GM18870 (cell line): Measurements from ENCODE around the gene KCNIP4.

Experiments used
- ATAC-seq: cut with Tn5 transposase; IDR thresholded peaks from one replicate; pipeline ENCODE4 v1.9.1; 2021; ENCODE audit warnings: moderate library complexity; ENCODE audit not compliant: unreplicated experiment

Gene KCNIP4

DNA sequence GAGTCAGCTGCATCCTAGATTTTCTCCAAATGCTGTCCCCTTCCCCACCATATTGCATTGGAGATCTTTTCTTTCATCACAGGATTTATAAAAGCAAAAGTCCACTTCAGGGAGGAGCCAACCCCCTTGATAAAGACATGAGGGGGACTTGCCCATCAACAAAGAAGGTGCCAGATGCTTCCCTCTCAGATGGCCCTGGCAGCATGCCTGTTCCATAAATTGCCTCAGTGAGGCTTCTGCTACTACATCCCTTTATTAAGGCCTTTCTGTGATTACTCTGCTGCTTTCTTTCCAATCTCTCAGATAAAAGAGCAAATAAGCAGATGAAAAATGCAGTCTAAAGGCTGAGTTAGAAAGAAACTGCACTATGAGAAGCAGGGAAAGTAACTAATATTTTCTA lies 736.7 kb downstream of the KCNIP4 start:
- ATAC-seq, result no peak

DNA sequence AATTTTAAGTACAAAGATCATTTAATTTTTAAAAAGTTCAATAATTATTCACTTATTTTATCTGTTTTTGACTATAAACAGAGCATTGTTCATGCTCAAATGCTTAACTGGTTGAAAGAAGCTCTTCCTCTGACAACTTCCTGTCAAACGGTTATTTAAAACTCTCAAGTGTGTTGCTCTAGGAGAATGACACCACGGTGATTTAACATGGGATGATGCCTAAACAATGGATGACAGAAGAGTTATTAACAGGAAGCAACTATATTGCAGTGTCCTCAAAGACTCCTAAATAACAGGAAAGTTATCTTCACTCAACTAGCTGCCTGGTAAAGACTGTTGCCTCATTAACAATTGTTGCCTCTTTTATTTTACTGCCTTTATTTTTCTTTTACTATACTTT lies 738.7 kb downstream of the KCNIP4 start:
- no peak for ATAC-seq

DNA sequence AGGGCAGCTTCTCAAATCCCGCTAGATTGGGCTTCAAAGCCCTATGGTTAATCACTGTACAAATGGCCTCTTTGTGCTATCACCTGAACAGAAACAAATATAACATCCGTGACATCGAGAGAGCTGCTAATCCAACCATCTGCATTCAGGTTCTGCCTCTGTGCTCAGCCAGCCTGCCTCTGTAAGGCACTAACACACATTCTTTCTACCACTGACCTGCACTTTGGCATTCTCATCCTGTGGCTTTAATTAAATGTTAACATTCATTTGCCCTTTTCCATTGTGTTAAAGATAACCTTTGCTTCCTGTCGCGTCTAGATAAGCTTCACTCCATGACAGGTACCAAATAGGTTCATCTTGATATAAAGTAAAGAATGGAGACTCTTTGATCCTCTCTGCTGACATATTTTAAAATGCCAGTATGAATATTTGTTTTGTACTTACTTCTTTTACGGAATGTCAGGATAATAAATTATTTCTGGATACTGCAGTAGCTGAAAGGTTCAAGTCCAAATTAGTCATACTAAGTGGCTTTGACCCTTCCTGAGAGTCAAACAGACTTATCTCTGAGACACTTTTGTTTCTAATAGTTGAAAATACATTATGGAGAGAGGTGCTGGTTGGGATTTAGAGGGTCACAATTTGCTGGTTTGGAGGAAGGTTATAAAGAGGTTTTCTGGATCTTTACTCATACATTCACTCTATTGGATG lies 742.6 kb downstream of the KCNIP4 start:
- ATAC-seq, result no peak

DNA sequence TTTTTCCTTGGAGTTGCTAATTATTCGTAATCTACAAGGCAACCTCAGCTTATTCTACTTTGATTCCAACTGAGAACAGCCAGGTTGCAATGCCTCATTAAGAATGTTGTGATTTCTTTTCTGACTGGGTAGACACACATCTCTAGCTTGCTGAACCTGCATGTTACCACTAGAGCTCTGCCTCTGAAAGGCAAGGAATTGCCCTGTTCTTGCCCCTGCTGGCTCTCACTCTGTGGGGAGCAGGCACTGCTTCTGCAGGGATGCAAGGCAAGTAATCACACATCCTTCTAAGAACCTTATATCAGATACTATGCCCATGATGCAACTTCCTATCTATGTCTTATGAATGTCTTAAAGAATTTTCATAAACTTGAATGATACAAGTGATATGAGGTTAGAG lies 745.2 kb downstream of the KCNIP4 start:
- ATAC-seq, result no peak

DNA sequence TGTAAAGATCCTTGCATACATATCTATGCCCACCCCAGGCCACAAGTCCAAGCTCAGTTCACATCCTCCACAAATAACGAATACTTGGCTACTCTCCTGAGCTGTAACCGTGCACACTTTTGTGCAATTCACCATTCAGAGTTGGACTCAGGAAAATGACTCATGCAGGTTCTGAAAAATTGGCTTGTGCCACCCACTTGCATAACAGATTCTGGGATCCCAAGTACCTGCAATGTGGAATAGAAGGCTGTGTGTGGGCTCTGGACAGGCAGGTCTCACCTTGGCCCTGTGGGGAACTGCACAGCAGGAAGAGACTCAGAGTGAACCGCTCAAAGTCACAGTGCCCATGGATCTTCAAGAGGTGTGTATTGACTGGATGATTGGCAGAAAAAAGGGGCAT lies 745.6 kb downstream of the KCNIP4 start:
- no peak for ATAC-seq

DNA sequence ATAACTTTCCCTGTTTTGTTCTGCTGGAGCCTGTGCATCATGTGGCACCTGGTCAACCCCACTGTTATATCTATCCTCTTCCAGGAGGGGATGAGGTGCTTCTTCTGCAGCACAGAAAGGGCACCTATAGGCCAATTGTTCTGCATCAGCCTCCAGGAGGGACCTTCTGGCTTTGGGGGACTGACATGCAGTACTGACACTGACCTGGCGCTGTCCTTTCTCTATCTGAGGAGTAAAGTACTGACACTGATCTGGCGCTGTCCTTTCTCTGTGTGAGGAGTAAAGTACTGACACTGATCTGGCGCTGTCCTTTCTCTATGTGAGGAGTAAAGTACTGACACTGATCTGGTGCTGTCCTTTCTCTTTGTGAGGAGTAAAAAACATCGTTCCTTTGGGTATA lies 749.9 kb downstream of the KCNIP4 start:
- ATAC-seq, result no peak

DNA sequence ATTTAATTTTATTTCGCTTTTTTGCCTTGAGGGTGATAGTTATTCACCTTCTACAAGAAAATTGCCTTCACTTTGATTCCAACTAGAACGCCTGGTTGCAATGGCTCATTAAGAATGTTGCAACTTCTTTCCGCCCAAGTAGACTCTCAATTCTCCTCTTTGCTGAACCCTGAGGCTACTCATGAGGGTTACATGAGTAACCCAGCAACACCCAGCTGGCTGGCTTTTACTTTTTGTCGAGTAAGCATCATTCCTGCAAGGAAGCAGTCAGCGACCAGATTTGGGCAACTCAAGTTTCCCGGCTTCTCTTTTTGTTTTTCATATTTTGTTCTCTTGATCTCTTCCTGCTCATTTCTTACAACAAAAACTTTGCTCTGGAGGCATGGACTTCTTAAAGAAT lies 752.9 kb downstream of the KCNIP4 start:
- no peak for ATAC-seq

DNA sequence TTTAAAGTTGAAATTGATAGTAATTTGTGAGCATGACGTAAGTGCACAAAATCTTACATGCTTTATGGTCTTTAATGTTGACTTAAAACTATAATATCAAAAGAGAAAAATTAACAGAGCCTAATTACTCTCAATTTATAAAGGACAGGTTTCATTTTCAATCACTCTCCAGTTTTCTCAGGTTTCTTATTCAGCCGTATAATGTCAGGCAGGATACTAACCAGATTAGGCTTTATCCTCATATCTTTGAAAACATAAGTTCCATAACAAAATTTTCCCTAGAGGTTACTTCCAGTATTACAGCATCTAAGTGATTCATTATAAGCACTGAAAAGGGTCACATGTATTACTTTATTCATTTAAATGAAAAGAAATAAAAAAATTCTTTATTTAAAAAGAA lies 756.2 kb downstream of the KCNIP4 start:
- ATAC-seq, result no peak

DNA sequence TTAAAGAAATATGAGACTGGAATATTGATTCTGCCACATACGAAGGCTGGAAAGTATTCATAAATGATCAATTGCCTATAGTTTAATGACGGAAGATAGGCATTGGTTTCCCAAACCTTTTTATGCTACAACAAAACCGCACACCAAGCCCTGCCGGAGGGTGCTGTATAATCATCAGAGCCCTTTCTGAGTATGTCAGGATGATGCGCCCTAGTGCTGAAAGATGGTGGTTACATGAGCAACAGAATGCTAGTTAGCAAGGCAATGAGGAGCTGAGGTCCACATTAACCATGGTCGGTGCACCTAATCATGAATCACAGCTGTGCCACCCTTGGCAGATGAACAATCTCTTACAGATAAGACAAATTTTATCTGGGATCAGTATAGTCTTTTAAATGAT lies 757.3 kb downstream of the KCNIP4 start:
- ATAC-seq, result no peak

DNA sequence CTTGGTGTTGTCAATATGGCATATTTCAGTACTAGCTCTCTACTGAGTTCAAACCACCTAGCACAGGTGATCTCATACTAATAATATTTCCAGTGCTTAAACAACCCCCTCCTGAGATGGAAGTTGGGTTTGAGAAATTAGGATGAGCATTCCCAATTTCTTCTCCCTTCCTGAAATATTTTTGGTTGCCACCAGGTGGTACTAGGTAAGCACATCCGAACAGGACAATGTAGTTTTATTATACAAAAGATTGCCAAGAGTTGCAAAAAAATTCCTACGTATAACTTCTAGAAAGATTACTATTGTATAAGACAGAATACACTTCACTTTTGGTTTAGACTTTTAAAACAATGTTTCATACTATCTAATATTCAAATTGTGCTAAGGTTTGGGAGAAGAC lies 763.8 kb downstream of the KCNIP4 start:
- ATAC-seq, result no peak

DNA sequence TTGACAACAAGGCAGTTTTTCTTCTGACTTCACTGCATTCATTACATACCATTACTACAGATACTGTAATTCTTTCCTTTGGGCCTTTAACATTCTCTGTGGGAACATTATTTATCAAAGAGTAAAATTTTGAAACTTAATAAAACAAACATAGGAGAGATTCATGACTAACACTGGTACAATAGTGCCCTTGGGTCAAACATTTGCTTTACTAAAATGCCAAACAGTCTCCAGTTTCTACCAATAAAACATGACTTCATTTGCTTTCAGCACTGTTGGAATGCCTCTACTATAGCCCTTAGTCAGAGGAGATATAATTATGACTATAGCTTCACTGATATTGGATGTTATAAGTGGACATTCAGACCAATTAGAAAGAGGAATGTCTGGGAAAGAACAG lies 766.9 kb downstream of the KCNIP4 start:
- no peak for ATAC-seq

DNA sequence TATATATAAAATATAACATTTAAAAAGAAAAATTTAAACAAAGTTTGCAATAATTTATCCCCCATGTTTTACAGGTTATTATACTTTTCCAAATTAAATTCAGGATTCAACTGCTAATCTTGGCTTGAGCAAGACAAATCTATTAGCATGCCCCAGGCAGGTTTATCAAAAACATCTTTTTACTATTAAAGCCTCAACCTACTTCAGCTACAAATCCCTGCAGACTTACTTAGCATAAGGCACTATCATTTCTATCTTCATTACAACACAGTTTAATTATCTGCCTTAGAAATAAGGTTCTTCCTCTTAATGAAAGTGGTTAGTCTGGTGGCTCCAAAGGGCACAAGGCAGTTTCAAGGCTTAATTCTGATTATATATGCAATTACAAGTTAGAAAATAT lies 770.7 kb downstream of the KCNIP4 start:
- no peak for ATAC-seq

DNA sequence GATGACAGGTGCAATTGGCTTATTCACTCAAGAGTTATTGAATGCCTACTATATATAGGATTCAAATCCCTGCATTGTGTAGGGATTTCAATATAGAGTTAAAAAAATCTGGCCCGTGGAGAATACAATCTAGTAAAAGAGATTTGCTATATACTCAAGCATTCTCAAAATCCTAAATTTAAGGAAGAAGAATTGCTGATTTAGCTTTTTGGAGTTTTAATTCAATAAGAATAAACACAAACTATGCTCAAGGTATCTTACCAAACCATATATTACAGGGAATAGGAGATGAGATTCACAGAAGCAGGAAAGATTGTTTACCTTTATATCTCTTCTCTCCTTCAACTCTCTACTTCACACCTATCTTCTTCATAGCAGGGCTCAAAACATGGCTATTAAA lies 771.5 kb downstream of the KCNIP4 start:
- ATAC-seq, result no peak

DNA sequence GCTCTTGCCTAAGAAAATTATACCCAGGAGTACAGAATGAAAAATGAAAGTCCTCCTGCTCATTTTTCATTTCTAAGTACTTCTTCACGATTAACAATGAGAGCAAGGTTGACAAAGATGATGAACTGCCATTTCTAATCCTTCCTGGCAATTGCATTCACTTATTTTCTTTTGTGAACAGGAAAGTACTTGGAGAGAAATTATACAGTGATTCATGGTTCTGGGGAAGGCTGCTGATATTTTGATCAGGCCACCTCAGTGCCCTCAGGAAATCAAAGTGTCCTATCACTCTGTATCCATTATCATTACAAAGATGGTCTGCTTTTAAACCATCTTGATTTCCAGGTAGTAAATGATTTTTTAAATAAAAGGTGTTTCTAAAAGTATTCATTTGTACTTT lies 780.9 kb downstream of the KCNIP4 start:
- no peak for ATAC-seq

DNA sequence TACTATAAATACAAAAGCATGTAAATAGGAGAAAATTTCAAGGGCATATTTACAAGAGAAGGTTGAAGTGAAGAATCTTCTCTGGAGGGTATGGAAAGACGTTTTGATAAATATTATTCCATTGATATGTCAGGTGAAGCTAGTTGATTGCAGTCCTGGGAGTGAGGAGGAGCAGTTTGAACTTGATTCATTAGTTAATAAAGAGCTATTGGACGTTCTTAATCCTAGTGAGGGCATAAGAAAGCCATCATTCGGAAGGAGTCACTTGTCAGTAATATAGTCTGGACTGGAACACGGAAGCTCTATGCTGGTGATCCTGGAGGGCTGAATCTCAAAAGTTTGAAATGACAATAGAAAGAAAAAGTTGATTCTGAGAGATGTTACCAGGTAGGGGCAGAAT lies 793.2 kb downstream of the KCNIP4 start:
- no peak for ATAC-seq

DNA sequence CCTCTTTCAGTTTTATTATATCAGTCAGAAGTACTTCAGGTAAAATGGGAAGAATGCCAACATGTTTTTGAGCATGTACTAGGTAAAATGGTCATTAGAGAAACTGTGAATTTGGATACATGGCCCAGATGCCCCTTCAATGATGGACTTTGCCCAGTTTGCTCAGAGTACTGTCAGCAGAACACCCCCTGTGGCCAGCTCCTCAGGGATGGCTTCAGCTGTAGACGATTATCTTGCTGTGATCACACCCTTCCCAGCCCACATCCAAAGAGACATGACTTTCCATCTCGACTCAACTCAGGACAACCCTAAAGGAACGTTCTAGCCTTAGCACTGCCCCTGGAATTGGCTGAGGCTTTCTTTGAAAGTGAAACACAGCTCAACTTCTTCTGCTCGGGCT lies 809.2 kb downstream of the KCNIP4 start:
- no peak for ATAC-seq

DNA sequence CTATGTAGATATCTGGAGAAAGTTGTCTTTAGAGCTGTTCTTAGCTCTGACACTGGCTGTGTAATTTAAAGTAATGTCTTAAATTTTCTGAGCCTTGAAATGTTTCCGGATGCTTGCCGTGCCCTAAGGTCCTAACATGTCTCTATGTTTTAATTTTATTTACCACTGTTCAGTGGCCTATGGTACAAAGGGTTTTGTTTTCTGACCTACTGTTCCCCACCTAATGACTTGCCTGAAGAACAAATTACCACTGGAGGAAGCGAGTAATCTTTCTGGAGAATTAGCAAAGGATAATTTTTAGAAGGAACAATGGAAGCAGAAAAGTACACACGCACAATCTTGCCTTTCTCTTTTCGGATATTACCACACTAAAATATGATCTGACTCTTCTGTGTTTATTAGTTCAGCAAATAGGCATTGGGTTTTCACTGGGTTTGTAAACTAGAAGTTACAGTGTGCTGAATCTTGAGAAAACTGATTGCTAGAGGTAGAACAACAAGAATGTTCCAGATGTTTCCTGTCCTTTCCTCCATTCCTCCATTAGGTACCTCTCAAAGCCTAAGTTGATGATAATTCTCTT lies 812.4 kb downstream of the KCNIP4 start:
- no peak for ATAC-seq

DNA sequence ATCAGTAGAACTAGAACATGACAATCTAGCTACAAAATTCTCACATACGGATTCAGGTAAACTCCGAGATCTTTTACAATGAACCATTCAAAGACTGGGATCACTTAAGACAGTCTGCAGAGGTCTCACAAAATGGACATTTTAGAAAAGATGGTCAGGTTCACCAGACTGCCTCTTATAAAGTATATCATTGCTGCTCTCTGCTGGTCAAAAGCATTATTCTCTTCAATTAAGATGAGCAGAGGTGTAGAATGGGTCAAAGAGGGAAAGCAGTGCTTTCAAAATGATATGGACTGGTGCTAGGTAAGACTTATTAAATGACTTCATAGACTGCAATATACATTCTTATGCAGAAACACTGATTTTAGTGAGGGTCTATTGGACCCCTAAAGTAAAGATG lies 813.6 kb downstream of the KCNIP4 start:
- ATAC-seq, result no peak

DNA sequence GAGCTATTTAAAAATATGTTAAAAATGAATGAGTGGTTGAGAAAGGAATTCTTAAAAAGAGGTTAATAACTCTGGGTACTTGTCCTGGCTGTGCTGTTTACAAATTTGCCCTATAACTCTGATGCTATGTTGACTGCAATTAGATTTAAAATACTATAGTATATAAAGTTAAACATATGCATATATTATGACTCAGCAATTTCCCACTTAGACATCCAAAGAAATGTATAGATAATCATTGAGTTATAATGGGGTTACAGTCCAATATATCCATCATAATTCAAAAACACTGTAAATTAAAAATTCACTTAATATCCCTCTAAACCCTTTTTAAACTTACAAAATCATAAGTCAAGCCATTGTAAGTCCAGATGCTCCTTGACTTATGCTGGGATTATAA lies 818.0 kb downstream of the KCNIP4 start:
- ATAC-seq, result no peak

DNA sequence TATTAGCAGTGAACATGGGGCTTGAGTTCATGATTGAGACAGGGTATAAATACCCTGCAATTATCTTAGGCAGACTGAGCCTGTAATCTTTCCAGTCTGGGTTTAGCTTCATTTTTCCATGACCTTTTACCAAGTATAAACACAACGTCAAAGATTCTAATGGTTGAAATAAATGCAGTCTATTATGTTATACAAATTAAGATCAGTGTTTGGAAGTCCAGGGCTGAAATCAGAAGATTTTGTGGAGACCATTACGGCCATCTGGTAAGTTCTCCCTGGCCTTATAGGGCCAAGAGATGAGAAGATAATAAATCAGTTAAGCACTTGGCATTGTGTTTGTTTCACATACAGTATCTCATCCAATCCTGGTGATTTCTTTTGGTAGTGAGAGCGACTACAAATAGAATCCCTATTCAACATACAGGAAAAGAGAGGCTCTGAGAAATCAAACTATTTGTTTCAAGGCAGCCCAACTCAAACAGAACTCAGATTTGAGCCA lies 822.5 kb downstream of the KCNIP4 start:
- ATAC-seq, result no peak

DNA sequence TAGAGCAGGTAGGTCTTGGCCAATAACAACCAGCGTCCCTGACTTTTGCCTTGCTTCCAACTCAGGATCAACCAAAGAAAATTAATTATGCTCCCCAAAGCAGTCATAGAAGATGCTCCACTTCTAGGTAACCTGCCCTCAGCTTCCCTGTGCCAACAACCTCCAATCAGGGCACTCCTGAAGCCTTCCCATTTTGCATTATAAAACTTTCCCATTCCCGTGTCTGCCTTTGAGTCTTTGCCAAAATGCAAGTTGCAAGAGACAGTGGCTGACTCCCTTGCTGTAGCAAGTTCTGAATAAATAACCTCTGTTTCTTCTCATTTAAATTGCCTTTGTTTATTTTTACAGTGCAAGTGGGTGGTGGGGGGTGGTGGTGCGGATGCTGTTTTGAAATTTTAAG lies 830.3 kb downstream of the KCNIP4 start:
- no peak for ATAC-seq

DNA sequence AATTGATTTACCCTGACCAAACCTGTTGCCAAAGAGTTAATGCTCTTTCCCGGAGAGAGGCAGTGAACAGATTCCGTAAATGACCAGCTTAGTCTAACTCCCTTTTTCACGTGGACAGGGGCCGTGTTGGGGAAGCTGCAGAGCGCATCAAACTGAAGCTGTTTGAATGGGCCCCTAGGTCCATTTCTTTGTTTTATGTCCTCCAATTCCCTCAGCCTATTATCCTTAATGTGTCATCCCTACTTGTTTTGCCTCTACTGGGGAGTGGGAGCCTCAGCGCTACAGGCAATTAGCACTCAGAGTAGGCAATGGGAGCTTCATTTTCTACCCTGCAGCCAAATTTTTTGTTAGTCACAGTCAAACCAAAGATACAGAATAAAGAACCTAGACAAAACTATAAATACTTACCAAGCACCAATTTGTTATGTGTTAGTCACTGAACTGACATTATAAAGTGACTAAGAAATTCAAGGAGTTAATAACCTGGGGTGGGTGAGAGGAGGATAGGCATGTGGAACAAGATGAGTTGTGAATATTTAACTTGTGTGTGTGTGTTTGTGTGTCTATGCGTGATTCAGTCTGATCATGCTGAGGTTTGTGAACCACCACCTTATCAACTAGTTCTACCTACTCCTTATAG lies 830.9 kb downstream of the KCNIP4 start:
- ATAC-seq, result no peak
